GM18508 (cell line): Measurements from ENCODE around the gene ATG7.
"Not testable (repeated sequence)": the region's sequence is repeated elsewhere in the genome, so short reads cannot be mapped to it uniquely, and the experiment has no call there.

Experiments
- ATAC-seq: cut with Tn5 transposase; IDR thresholded peaks from one replicate; pipeline ENCODE4 v1.9.1; 2021; ENCODE audit warnings: moderate number of reproducible peaks; ENCODE audit not compliant: insufficient read depth, unreplicated experiment

ATG7 gene

GRCh38 chr3:11413071-11413470, 140.9 kb downstream of the ATG7 start:
- no peak for ATAC-seq

- no peak for ATAC-seq
Observed at GRCh38 chr3:11415099-11415498, 142.9 kb downstream of the ATG7 start.

- no peak for ATAC-seq
Observed at GRCh38 chr3:11420066-11420465, 147.9 kb downstream of the ATG7 start.

GRCh38 chr3:11422291-11422690, 150.1 kb downstream of the ATG7 start:
- no peak for ATAC-seq

GRCh38 chr3:11423868-11424267, 151.7 kb downstream of the ATG7 start:
- ATAC-seq, result no peak

GRCh38 chr3:11424277-11424676, 152.1 kb downstream of the ATG7 start:
- ATAC-seq, result no peak

- no peak for ATAC-seq
Observed at GRCh38 chr3:11430207-11430606, 158.0 kb downstream of the ATG7 start.

- ATAC-seq, result no peak
Observed at GRCh38 chr3:11430624-11431023, 158.4 kb downstream of the ATG7 start.

- no peak for ATAC-seq
Observed at GRCh38 chr3:11431319-11431718, 159.1 kb downstream of the ATG7 start.

GRCh38 chr3:11434017-11434526, 161.9 kb downstream of the ATG7 start:
- no peak for ATAC-seq

- no peak for ATAC-seq
Observed at GRCh38 chr3:11434563-11435096, 162.4 kb downstream of the ATG7 start.

- ATAC-seq, result no peak
Observed at GRCh38 chr3:11435440-11436165, 163.4 kb downstream of the ATG7 start.

- no peak for ATAC-seq
Observed at GRCh38 chr3:11436775-11437174, 164.6 kb downstream of the ATG7 start.

- ATAC-seq, result no peak
Observed at GRCh38 chr3:11437506-11437905, 165.3 kb downstream of the ATG7 start.

- ATAC-seq, result no peak
Observed at GRCh38 chr3:11438646-11439045, 166.4 kb downstream of the ATG7 start.

- ATAC-seq, result not testable (repeated sequence)
Observed at GRCh38 chr3:11441346-11441745, 169.1 kb downstream of the ATG7 start.

- ATAC-seq, result no peak
Observed at GRCh38 chr3:11444404-11444803, 172.2 kb downstream of the ATG7 start.

- ATAC-seq, result not testable (repeated sequence)
Observed at GRCh38 chr3:11445193-11445592, 173.0 kb downstream of the ATG7 start.

GRCh38 chr3:11445883-11446282, 173.7 kb downstream of the ATG7 start:
- no peak for ATAC-seq

GRCh38 chr3:11447584-11448200, 175.5 kb downstream of the ATG7 start:
- ATAC-seq, result no peak

GRCh38 chr3:11450015-11450414, 177.8 kb downstream of the ATG7 start:
- no peak for ATAC-seq

- ATAC-seq, result no peak
Observed at GRCh38 chr3:11452312-11452711, 180.1 kb downstream of the ATG7 start.
